BJ (cell line): ENCODE data around the gene TSKU. TPM values are rescaled to one million over a fixed set of nuclear protein-coding genes. Genes with fewer than 3 reads are reported as not detected.

Source experiments
- CTCF ChIA-PET: fragments of 350-600 bp; formaldehyde crosslinking; extraction: SDS; loops from one replicate; lab custom pipeline; 2021; ENCODE audit warnings: antibody characterized with exemption, inconsistent platforms; lab: Yijun Ruan, JAX
- POLR2A ChIA-PET: fragments of 300-600 bp; sonication (Branson Sonifier 250); formaldehyde crosslinking; extraction: SDS; loops from one replicate; lab custom pipeline; 2021; ENCODE audit warnings: antibody characterized with exemption; lab: Charles Lee
- DNase-seq: peaks from one replicate; pipeline ENCODE4 v3.0.0-alpha.2; 2011; ENCODE audit warnings: low read depth
- H3K27me3 ChIP-seq: 2 replicates; pipeline ENCODE4 v1.6.0; 2011; ENCODE audit warnings: low read length; ENCODE audit not compliant: control insufficient read depth, insufficient read depth
- H3K36me3 ChIP-seq: 2 replicates; pipeline ENCODE4 v1.5.1; 2011; ENCODE audit warnings: low read length; ENCODE audit not compliant: control insufficient read depth, insufficient read depth
- H3K4me3 ChIP-seq: 2 replicates; pipeline ENCODE4 v1.5.1; 2011; ENCODE audit warnings: low read depth, mild to moderate bottlenecking, control low read depth, low read length
- polyA plus RNA-seq: library from polyadenylated mRNA; depleted of rRNA; stranded (reverse); fragments of >200 nt; gene quantifications from 2 replicates; pipeline ENCODE4 v1.2.3, GENCODE V29; 2011
- TF ChIP-seq, protein P1 (sequence below): IDR thresholded peaks from 2 replicates; pipeline ENCODE4 v1.5.1; 2011; ENCODE audit warnings: low read depth, mild to moderate bottlenecking, control low read depth, inconsistent platforms, low read length, moderate library complexity; ENCODE audit not compliant: insufficient read depth

Gene TSKU
- polyA plus RNA-seq, 1 experiment = 27.3 TPM

DNA sequence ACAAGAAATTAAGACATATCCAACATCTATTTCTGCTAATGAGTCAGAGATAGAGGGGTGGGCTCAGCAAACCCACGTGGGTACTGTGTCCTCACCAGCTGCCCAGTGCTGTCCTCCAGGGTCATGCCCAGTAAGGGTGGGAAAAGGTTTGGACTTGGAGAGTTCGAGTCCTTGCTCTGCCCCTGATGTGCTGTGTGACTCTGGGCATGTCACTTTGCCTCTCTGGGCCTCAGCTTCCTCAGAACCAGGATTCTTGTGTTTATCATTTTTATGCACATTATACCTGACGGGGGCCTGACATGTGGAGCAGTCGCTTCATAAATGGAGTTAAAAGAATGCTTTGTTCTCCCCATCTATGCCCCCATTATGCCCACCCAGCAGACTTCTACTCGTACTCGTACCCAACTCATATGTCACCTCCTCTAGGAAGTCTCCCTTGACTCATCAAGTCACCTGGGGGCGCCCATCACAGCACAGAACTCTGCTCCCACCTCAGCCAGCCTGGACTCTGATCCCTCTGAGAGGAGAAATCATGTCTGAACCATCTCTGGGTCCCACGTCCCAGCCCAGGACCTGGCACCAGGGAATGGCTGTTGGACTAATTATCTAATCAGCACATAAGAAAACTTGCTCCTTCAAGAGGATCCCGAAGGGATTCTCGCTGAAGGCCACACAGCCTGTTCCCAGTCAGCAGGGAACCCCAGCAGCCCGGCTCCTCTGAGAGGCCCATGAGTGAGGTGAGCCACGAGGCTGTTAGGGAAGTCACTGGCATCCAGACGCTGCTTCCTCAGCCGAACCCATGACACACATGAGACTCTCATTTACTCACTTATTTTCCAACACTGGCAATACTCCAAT is 38.7 kb upstream of the TSKU start:
- no peak overlapping the region for H3K4me3 ChIP-seq
- TF ChIP-seq, protein P1, sequence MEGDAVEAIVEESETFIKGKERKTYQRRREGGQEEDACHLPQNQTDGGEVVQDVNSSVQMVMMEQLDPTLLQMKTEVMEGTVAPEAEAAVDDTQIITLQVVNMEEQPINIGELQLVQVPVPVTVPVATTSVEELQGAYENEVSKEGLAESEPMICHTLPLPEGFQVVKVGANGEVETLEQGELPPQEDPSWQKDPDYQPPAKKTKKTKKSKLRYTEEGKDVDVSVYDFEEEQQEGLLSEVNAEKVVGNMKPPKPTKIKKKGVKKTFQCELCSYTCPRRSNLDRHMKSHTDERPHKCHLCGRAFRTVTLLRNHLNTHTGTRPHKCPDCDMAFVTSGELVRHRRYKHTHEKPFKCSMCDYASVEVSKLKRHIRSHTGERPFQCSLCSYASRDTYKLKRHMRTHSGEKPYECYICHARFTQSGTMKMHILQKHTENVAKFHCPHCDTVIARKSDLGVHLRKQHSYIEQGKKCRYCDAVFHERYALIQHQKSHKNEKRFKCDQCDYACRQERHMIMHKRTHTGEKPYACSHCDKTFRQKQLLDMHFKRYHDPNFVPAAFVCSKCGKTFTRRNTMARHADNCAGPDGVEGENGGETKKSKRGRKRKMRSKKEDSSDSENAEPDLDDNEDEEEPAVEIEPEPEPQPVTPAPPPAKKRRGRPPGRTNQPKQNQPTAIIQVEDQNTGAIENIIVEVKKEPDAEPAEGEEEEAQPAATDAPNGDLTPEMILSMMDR = no peak
- no peaks in the 10 kb centered on the region for H3K36me3 ChIP-seq
- POLR2A ChIA-PET = no interaction called here
- no peaks in the 10 kb centered on the region; the same call in 1 of the 2 replicates for H3K27me3 ChIP-seq
- CTCF ChIA-PET = interaction anchor here (1.2 to 3.0 kb wide), 3 partner anchors 10 to 55 kb away, joined by 3 to 15 read pairs (median 10); no protein-coding TSS in a partner anchor
- no peak for DNase-seq

DNA sequence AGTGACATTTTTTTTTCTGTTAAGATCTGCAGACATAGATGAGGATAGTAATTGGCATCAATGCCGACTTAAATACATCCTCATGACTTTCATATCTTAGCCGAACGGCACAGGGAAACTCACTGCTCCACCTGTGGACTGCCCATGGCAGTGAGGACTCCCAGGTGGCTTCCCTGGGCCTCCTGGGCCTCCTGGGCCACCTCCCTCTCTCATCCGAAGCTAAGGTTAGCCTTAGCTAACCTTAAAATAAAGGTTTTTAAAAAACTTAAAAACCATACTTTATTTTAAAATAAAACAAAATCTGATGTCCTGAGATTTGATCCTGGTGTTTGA is 38.1 kb upstream of the TSKU start:
- DNase-seq = no peak
- Histone ChIP-seq H3K27me3 (no peaks in the 10 kb centered on the region; the same call in 1 of the 2 replicates), H3K4me3 (no peak overlapping the region), H3K36me3 (no peaks in the 10 kb centered on the region)
- TF ChIP-seq, protein P1 = no peak
- ChIA-PET POLR2A (no interaction called here), CTCF (interaction anchor here (0.6 to 2.5 kb wide), 2 partner anchors 10 to 250 kb away, joined by 3 to 10 read pairs; no protein-coding TSS in a partner anchor)

DNA sequence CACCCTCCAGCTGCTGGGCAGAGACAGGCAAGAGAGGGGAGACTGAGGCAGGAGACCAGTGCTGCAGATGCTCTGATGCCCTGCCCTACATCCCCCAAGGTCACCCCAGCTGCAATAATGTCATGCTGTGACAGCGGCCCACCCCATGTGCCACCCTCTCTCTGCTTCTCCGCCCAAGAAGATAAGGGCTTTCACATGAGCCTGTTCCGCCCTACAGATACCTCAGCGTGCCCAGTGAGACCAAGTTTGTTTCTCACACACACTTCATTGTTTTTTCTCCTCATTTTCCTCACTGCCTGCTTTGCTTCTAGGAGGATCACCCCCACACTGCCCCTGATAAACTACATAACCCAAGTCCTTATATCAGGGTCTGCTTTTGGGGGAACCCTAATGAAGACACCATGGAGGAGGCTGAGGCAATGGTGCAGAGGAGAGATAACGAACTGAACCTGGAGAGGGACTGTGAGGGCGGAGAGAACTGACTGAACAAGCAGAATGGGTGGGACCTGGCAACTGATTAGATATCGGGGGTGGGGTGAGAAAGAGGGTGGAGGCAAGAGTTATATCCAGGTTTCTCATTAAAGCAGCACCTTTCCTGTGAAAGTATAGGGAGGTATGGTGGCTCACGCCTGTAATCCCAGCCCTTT is 37.5 kb upstream of the TSKU start:
- TF ChIP-seq, protein P1 = no peak
- Histone ChIP-seq H3K36me3 (no peaks in the 10 kb centered on the region), H3K27me3 (no peaks in the 10 kb centered on the region; the same call in 1 of the 2 replicates), H3K4me3 (no peak overlapping the region)
- no peak for DNase-seq
- POLR2A ChIA-PET = no interaction called here
- CTCF ChIA-PET = interaction anchor here (0.6 to 2.5 kb wide), 2 partner anchors 11 to 249 kb away, joined by 3 to 10 read pairs; no protein-coding TSS in a partner anchor

DNA sequence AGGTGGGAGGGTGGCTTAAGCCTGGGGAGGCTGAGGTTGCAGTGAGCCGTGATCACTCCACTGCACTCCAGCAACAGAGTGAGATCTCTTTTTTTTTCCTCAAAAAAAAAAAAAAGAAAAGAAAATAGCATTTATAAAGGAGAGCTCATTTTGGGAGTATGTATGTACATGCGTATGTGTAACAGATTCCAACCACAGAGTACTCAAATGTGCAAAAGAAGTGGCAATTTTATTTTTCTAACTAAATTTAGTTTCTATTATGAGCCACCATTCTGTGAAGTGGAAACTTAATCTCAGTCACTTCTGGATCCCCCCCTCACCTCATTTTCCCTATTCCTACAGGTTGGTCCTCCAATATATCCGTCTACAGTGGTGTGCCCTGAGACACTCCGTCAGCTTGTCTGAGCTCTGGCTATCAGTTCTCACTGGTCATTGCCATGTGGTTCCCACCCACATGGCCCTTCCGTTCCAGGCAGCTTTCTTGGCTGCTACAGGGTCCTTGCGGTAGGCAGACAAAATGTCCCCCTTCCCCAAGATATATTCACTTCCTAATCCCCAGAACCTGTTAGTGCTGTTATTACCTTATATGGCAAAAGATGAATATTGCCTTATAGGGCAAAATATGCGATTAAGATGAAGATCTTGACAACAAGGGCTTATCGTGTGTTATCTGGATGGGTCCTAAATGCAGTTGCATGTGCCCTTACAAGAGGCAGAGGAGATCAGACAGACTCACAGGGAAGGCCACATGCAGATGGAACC is 35.8 kb upstream of the TSKU start:
- H3K36me3 ChIP-seq = no peaks in the 10 kb centered on the region
- no peak for DNase-seq
- TF ChIP-seq, protein P1 = no peak
- ChIA-PET POLR2A (no interaction called here), CTCF (interaction anchor here (1.3 to 3.3 kb wide), 4 partner anchors 12 to 172 kb away, joined by 3 to 12 read pairs (median 9); no protein-coding TSS in a partner anchor)
- H3K4me3 ChIP-seq = no peak overlapping the region
- H3K27me3 ChIP-seq = no peaks in the 10 kb centered on the region; the same call in 1 of the 2 replicates
